Neuron (in vitro differentiated cells): ENCODE data around the gene LARP4B.

Experiments used
- H2AFZ ChIP-seq: one replicate; pipeline ENCODE4 v1.6.1; 2013; ENCODE audit warnings: low read depth, mild to moderate bottlenecking, inconsistent platforms, low read length, moderate library complexity
- H3K27me3 ChIP-seq: one replicate; pipeline ENCODE4 v1.6.1; 2013; ENCODE audit warnings: low read length; ENCODE audit not compliant: insufficient read depth
- H3K36me3 ChIP-seq: one replicate; pipeline ENCODE4 v1.6.1; 2013; ENCODE audit warnings: low read length; ENCODE audit not compliant: insufficient read depth
- H3K4me1 ChIP-seq: one replicate; pipeline ENCODE4 v1.6.1; 2013; ENCODE audit warnings: low read length; ENCODE audit not compliant: insufficient read depth
- H3K4me3 ChIP-seq: 2 replicates; pipeline ENCODE4 v1.5.1; 2013; ENCODE audit warnings: mild to moderate bottlenecking, low read length, moderate library complexity
- H3K9me3 ChIP-seq: one replicate; pipeline ENCODE4 v1.6.1; 2013; ENCODE audit warnings: low read length

LARP4B gene

DNA sequence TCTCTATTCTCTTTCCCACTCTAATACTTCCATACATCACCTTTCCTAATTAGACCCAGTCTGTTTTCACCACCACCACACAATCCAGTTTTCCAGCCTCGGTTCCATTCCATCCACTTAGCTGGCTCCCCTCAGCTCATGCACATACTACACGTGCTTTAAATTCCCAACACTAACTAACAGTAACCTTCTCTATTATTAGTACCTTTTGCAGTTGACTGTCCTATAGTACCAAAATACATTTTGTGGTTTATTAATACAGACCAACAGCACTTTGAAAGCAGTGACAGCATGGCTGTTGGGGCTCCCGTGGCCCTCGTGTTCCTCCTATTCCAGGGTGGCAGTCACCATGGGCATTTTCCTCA is 64.9 kb downstream of the LARP4B start:
- Histone ChIP-seq H3K9me3 (peaks cover 4% of the 10 kb centered on the region), H3K4me1 (no peaks in the 10 kb centered on the region), H2AFZ (no peak overlapping the region), H3K4me3 (no peak overlapping the region), H3K27me3 (no peaks in the 10 kb centered on the region), H3K36me3 (peaks cover 50% of the 10 kb centered on the region)

DNA sequence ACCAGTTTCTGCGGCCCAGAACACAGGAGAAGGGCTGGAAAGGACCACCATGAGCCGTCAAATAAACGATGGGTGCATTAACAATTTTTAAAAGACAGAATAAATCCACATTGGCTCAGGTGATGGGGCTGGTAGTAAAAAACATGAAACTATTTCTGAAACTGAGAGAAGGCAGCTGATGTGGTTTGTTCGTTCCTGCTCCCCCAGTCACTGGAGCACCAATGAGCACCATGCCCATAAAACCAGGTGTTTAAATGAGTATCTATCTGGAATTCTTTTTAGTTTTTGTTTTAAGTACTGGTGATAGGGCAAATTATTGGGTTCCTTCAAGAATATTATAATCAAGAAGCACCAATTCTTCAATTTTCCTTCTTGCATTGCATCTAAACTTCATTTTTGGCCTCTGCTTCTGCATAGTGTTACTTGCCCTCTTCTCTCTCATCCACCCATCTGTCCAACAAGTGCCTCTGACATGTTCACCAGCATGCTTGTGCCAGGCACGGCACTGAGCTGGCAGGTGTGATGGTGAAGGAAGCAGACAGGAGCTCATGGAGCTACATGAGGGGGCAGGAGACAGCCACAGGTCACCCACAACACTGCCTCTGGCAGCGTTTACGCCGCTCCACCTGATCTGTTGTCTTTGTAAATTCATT is 65.5 kb downstream of the LARP4B start:
- no peaks in the 10 kb centered on the region for H3K4me1 ChIP-seq
- peaks cover 52% of the 10 kb centered on the region for H3K36me3 ChIP-seq
- H2AFZ ChIP-seq = no peak overlapping the region
- no peak overlapping the region for H3K4me3 ChIP-seq
- peaks cover 5% of the 10 kb centered on the region for H3K9me3 ChIP-seq
- no peaks in the 10 kb centered on the region for H3K27me3 ChIP-seq

DNA sequence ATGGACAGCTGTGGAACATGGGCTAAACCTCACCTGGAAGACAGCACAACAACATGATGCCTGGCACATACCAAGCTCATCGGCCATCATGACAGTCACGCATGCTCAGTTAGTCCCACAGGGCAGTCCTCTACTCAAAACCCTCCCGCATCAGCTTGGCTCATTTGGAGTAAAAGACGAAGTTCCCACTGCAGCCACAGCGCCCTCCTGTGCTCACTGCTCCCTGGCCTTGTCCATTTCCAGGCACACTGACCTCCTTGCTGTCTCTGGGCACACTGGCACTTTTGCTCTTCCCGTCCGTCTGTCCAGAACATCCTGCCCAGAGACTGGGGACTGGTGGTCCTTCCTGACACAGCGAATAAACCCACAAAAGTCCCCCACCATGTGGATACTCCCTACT is 66.2 kb downstream of the LARP4B start:
- no peak overlapping the region for H3K4me3 ChIP-seq
- peaks cover 52% of the 10 kb centered on the region for H3K36me3 ChIP-seq

DNA sequence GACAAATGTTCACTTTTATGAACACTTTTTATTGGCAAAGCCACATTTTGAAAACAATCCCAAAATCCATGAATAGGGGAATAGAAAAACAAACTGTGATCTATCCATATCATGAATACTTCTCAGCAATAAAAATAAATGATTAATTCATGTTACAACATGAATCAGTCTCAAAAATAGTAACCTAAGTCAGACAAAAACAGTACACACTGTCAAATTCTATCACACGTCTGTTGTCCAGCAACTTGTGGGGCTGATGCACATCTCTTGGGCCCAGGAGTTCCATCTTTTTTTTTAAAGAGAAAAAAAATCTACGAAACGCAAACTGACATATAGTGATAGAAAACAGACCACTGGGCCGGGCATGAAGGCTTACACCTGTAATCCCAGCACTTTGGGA is 71.0 kb downstream of the LARP4B start:
- Histone ChIP-seq H3K4me1 (no peaks in the 10 kb centered on the region), H3K27me3 (no peaks in the 10 kb centered on the region), H3K9me3 (peaks cover 11% of the 10 kb centered on the region), H3K4me3 (no peak overlapping the region), H3K36me3 (peaks cover 66% of the 10 kb centered on the region), H2AFZ (no peak overlapping the region)

More for the DNA sequence above, 66.2 kb downstream of the LARP4B start:
- Histone ChIP-seq H2AFZ (no peak overlapping the region), H3K9me3 (peaks cover 6% of the 10 kb centered on the region), H3K4me1 (no peaks in the 10 kb centered on the region), H3K27me3 (no peaks in the 10 kb centered on the region)

DNA sequence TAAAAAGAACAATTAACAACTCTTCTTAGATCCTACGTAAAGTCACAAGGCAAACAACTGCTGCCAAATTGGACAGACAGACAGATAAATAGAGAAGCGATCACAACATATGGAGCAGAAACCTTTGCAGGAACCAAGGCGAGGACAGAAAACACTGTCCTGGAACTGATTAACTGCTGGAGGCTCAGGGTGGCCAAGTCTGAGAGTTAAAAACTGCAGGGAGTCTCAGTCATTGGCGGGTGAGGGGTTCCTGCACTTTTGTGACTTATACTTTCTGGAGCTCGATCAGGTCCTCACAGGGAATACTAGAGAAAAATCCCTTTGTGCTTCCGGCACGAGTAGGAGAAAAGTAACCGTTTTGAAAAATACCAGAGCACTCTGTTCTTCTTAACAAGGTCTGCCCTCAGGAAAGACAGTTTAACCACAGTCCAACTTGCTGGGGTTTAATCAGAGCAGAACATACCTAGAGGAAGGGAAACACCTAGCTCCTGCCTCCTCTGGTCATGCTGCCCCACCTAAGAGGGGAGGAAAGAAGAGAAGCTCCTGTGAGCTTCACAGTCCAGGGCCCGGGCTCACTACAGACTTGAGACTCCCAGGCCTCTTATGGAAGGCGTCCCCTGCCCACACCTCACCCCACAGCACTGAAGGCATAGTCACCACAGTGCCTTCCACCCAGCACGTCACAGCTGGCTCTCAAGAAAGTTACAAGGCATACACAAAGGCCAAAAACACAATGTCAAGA is 74.9 kb downstream of the LARP4B start:
- no peak overlapping the region for H3K4me3 ChIP-seq
- peaks cover 19% of the 10 kb centered on the region for H3K9me3 ChIP-seq
- no peaks in the 10 kb centered on the region for H3K4me1 ChIP-seq
- H2AFZ ChIP-seq = no peak overlapping the region
- no peaks in the 10 kb centered on the region for H3K27me3 ChIP-seq
- H3K36me3 ChIP-seq = peaks cover 63% of the 10 kb centered on the region

DNA sequence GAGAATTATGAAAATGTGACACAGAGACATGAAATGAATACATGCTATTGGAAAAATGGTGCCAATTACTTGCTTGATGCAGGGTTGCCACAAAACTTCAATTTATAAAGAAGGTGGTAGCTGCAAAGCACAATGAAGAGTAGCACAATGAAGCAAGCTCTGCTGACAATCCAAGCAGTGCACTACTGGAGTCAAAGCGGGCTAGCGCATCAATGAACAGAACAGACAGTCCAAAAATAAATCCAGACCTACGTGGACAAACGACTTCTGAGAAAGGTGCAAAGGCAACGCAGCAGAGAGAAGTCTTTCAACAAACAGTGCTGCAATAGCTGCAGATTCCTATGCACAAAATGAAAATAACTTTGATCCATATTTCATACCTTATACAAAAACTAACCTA is 75.8 kb downstream of the LARP4B start:
- Histone ChIP-seq H2AFZ (no peak overlapping the region), H3K27me3 (no peaks in the 10 kb centered on the region), H3K4me1 (no peaks in the 10 kb centered on the region), H3K9me3 (peaks cover 19% of the 10 kb centered on the region), H3K4me3 (no peak overlapping the region), H3K36me3 (peaks cover 58% of the 10 kb centered on the region)

DNA sequence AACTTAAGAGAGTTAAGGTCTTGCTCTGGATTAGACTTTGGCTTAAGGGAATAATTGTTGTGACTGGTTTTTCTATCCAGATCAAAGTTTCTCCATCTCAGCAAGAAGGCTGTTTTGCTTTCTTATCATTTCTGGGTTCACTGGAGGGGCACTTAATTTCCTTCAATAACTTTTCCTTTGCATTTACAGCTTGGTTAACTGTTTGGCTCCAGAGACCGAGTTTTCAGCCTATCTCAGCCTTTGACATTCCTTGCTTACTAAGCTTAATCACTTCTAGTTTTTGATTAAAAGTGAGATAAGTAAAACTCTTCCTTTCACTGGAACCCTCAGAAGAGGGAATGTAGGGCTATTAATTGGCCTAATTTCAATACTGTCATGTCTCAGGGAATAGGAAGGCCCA is 76.4 kb downstream of the LARP4B start:
- Histone ChIP-seq H3K27me3 (no peaks in the 10 kb centered on the region), H3K36me3 (peaks cover 52% of the 10 kb centered on the region), H3K4me3 (no peak overlapping the region), H2AFZ (no peak overlapping the region), H3K9me3 (peaks cover 19% of the 10 kb centered on the region), H3K4me1 (no peaks in the 10 kb centered on the region)

DNA sequence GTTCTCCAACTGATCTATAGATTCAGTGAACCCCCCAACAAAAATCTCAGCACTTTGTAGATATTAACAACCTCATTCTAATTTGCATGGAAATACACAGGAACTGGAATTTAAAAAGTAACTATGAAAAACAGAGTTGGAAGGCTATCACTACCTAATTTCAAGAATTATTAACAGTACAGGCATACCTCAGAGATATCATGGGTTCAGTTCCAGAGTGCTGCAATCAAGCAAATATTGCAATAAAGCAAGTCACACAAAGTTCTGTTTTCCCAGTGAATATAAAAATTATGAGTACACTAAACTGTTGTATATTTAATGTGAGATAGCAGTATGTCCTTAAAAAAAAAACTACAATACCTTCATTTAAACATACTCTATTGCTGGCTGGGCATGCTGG is 78.5 kb downstream of the LARP4B start:
- Histone ChIP-seq H3K27me3 (no peaks in the 10 kb centered on the region), H3K9me3 (peaks cover 21% of the 10 kb centered on the region), H3K36me3 (peaks cover 40% of the 10 kb centered on the region), H3K4me1 (no peaks in the 10 kb centered on the region), H2AFZ (no peak overlapping the region), H3K4me3 (no peak overlapping the region)

DNA sequence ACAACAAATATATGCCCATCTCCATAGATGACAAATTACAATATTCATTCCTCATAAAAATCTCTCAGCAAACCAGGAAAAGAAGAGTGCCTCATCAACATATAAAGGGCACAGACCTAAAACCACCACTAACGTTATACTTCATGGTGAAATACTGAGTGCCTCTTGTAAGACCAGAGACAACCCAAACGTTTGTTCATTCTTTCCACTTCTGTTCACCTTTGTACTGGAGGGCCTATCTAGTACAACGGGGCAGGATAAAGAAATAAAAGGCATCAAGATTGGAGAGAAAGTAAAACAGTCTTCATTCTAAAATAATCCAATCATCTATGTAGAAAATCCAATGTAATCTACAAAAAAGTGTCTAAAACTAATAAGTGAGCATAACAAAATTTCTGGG is 79.1 kb downstream of the LARP4B start:
- Histone ChIP-seq H3K36me3 (peaks cover 44% of the 10 kb centered on the region), H3K4me1 (no peaks in the 10 kb centered on the region), H3K27me3 (no peaks in the 10 kb centered on the region), H3K4me3 (no peak overlapping the region), H3K9me3 (peaks cover 21% of the 10 kb centered on the region), H2AFZ (no peak overlapping the region)

DNA sequence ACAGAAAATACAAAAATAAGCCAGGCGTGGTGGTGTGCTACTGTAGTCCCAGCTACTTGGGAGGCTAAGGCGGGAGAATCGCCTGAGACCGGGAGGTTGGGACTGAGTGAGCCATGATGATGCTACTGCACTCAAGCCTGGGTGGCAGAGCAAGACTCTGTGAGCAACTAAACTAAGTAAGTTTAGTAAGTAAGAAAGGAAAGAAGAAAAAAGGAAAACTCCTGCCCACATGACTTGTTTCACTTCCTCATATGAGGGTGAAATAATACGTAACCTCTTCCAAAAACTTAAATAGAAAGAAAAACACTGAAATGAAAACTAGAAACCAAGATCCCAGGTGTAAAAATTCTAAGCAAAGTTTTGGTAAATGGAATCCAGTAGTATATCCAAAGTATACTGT is 79.6 kb downstream of the LARP4B start:
- Histone ChIP-seq H3K9me3 (peaks cover 21% of the 10 kb centered on the region), H2AFZ (no peak overlapping the region), H3K4me1 (no peaks in the 10 kb centered on the region), H3K27me3 (no peaks in the 10 kb centered on the region), H3K36me3 (peaks cover 43% of the 10 kb centered on the region), H3K4me3 (no peak overlapping the region)

DNA sequence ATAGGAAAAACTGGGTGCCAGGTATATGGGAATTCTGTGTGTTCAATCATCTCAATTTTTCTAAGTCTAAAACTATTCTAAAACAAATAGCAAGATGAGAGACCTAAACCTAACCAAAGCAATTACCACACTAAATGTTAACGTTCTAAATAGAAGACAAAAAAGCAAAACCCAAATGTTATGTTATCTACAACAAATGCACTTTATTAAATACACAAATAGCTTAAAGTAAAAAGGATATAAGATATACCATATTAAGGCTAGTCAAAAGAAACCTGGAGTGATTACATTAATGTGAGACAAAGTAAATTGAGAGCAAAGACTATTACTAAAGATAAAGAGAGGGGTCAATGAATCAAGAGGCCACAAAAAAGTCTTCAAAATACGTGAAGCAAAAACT is 81.4 kb downstream of the LARP4B start:
- Histone ChIP-seq H3K36me3 (peaks cover 37% of the 10 kb centered on the region), H3K27me3 (no peaks in the 10 kb centered on the region), H3K9me3 (peaks cover 17% of the 10 kb centered on the region), H3K4me1 (no peaks in the 10 kb centered on the region), H2AFZ (no peak overlapping the region), H3K4me3 (no peak overlapping the region)

DNA sequence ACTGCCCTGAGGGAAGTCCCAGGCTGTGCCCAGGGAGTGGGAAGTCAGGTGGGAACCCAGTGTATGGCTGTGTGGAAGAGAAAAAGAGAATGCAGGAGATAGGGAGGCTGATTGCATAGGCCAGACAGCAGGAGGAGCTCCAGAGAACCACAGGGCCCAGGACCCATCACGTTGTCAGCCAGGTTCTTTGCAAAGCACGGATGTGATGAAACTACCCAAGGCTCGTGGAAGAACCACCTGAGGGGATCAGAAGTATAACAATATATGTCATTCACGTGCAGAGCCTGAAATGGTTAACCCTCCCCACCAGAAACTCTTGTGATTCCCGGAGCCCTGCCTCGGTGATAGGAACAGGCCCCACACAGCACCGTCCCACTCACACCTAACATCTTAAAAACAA is 83.6 kb downstream of the LARP4B start:
- H3K4me3 ChIP-seq = no peak overlapping the region
- H3K9me3 ChIP-seq = peaks cover 13% of the 10 kb centered on the region
- no peak overlapping the region for H2AFZ ChIP-seq
- no peaks in the 10 kb centered on the region for H3K27me3 ChIP-seq
- peaks cover 31% of the 10 kb centered on the region for H3K36me3 ChIP-seq
- no peaks in the 10 kb centered on the region for H3K4me1 ChIP-seq

DNA sequence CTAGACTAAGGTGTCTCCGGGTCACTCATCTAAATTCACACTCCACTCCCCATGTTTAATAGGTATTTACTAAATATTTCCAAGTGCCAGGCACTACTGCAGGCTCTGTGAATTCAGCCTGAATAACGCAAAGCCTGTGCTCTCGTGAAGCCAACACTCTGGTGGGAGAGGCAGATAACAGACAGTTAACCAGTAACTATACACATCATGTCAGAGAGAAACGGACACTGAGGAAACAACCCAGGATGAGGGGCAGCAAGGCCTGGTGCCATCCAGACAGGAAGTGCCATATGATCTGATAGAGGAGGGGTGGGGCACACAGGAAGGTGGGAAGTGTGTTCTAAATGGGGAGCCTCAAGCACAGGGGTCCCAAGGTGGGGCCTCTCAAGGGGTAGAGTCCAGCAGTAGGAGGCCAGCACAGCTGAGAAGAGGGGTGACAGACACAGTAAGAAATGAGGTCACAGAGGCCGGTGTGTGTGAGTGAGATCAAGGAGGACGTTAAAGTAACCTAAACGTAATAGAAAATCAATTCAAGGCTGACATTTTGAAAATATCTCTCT is 85.3 kb downstream of the LARP4B start:
- no peaks in the 10 kb centered on the region for H3K4me1 ChIP-seq
- H3K9me3 ChIP-seq = peaks cover 10% of the 10 kb centered on the region
- no peak overlapping the region for H3K4me3 ChIP-seq
- no peaks in the 10 kb centered on the region for H3K27me3 ChIP-seq
- H2AFZ ChIP-seq = no peak overlapping the region
- H3K36me3 ChIP-seq = peaks cover 40% of the 10 kb centered on the region
